SH-SY5Y (cell line): ENCODE data around the gene HCFC1.

ENCODE experiments used
- GATA2 ChIP-seq: IDR thresholded peaks from 2 replicates; pipeline ENCODE4 v1.6.1; 2011; ENCODE audit warnings: mild to moderate bottlenecking, low read depth, low read length
- GATA3 ChIP-seq: IDR thresholded peaks from 2 replicates; pipeline ENCODE4 v1.6.1; 2011; ENCODE audit warnings: low read depth, mild to moderate bottlenecking, low read length, moderate library complexity

DNA sequence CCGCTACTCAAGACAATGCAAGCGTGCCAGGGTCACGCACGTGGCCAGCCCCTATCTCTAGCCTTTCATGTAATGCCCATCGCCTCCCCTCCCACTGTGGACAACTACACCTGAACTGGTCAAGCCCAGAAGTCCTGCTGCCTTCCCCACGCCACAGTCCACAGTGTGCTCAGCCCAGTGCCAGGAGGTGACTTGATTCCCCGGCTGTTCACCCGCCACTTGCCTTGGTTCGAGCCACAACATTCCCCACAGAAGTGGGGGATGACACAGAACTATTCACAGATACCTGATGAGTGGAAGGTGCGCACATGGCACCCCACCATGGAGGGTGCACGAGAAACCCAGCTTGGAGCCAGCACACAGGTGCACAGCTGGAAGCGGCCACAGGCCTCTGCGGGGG lies 52.3 kb downstream of the HCFC1 start:
- TF ChIP-seq GATA2, result no peak
- no peak for TF ChIP-seq GATA3
